ENCODE results near the gene LRRC3.

The LRRC3 gene

GRCh38 chr21:44418108-44418875 lies 37.0 kb upstream of the LRRC3 start:
- H3K36me3 ChIP-seq (replicated peaks; ENCODE audit: insufficient read depth, low read length) = no peaks in the 10 kb centered on the region
- H3K27me3 ChIP-seq (replicated peaks; ENCODE audit: insufficient read depth, low read length) = peaks cover 74% of the 10 kb centered on the region
- no peaks in the 10 kb centered on the region for H3K79me2 ChIP-seq (ENCODE audit: low read length)
- no peak overlapping the region for H3K4me3 ChIP-seq (ENCODE audit: low read length)
- H3K4me1 ChIP-seq (ENCODE audit: low read length) = no peaks in the 10 kb centered on the region
- H4K20me1 ChIP-seq (ENCODE audit: insufficient read depth, low read length) = no peaks in the 10 kb centered on the region
- TF ChIP-seq EZH2 (optimal IDR thresholded peaks at IDR 0.05; ENCODE audit: low read depth, low read length) (no peak), EZH2phosphoT487 (IDR thresholded peaks at IDR 0.05; ENCODE audit: low read length) (no peak), CTCF (IDR thresholded peaks at IDR 0.05; ENCODE audit: low read length) (no peak)
- H3K9me2 ChIP-seq (replicated peaks; ENCODE audit: insufficient read depth, low read length) = no peaks in the 10 kb centered on the region
- no peak overlapping the region for H2AFZ ChIP-seq (ENCODE audit: low read length)
- H3K9me3 ChIP-seq (replicated peaks; ENCODE audit: insufficient read depth, low read length) = no peaks in the 10 kb centered on the region
- no peaks in the 10 kb centered on the region for H3F3A ChIP-seq (ENCODE audit: insufficient read depth, low read length)
- no peak overlapping the region for H3K9ac ChIP-seq (ENCODE audit: low read length)
- H3K27ac ChIP-seq (ENCODE audit: low read length) = no peak overlapping the region
- no peak overlapping the region for H3K4me2 ChIP-seq (ENCODE audit: low read depth, low read length)
- no peak for DNase-seq

DNA sequence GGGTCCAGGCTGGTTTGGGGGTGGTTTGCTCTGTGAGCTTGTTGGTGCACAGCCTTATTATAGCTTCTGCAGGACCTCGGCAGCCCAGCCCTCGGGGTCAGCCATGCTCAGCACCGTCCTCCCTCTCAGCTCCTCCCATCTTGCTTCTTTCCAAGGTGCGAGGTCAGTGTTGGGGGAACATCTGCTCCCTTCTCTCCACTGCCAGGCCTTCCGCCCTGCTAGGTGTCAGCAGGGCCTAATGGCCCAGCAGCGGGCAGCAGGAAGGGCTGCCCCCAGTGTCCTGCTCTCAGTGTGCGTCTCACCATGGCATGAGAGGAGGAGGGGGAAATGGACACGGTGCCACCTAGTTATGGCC lies 36.5 kb upstream of the LRRC3 start:
- no peaks in the 10 kb centered on the region for H4K20me1 ChIP-seq (ENCODE audit: insufficient read depth, low read length)
- H3F3A ChIP-seq (ENCODE audit: insufficient read depth, low read length) = no peaks in the 10 kb centered on the region
- no peaks in the 10 kb centered on the region for H3K36me3 ChIP-seq (replicated peaks; ENCODE audit: insufficient read depth, low read length)
- no peak for DNase-seq
- H3K27ac ChIP-seq (ENCODE audit: low read length) = no peak overlapping the region
- H3K4me3 ChIP-seq (ENCODE audit: low read length) = no peak overlapping the region
- peaks cover 74% of the 10 kb centered on the region for H3K27me3 ChIP-seq (replicated peaks; ENCODE audit: insufficient read depth, low read length)
- H2AFZ ChIP-seq (ENCODE audit: low read length) = no peak overlapping the region
- H3K9me2 ChIP-seq (replicated peaks; ENCODE audit: insufficient read depth, low read length) = no peaks in the 10 kb centered on the region
- H3K4me2 ChIP-seq (ENCODE audit: low read depth, low read length) = no peak overlapping the region
- H3K4me1 ChIP-seq (ENCODE audit: low read length) = no peaks in the 10 kb centered on the region
- H3K79me2 ChIP-seq (ENCODE audit: low read length) = no peaks in the 10 kb centered on the region
- no peak for TF ChIP-seq CTCF (IDR thresholded peaks at IDR 0.05; ENCODE audit: low read length)
- TF ChIP-seq EZH2 (optimal IDR thresholded peaks at IDR 0.05; ENCODE audit: low read depth, low read length) = no peak
- no peak for TF ChIP-seq EZH2phosphoT487 (IDR thresholded peaks at IDR 0.05; ENCODE audit: low read length)
- H3K9ac ChIP-seq (ENCODE audit: low read length) = no peak overlapping the region
- H3K9me3 ChIP-seq (replicated peaks; ENCODE audit: insufficient read depth, low read length) = no peaks in the 10 kb centered on the region

GRCh38 chr21:44419679-44420078 lies 35.6 kb upstream of the LRRC3 start:
- Histone ChIP-seq H3K36me3 (replicated peaks; ENCODE audit: insufficient read depth, low read length) (no peaks in the 10 kb centered on the region), H3K4me3 (ENCODE audit: low read length) (no peak overlapping the region), H3K27ac (ENCODE audit: low read length) (no peak overlapping the region), H3K79me2 (ENCODE audit: low read length) (no peaks in the 10 kb centered on the region), H3K4me2 (ENCODE audit: low read depth, low read length) (no peak overlapping the region), H2AFZ (ENCODE audit: low read length) (no peak overlapping the region), H3K27me3 (replicated peaks; ENCODE audit: insufficient read depth, low read length) (peaks cover 74% of the 10 kb centered on the region), H3K4me1 (ENCODE audit: low read length) (no peaks in the 10 kb centered on the region), H3K9me3 (replicated peaks; ENCODE audit: insufficient read depth, low read length) (no peaks in the 10 kb centered on the region), H4K20me1 (ENCODE audit: insufficient read depth, low read length) (no peaks in the 10 kb centered on the region), H3K9me2 (replicated peaks; ENCODE audit: insufficient read depth, low read length) (no peaks in the 10 kb centered on the region), H3F3A (ENCODE audit: insufficient read depth, low read length) (no peaks in the 10 kb centered on the region), H3K9ac (ENCODE audit: low read length) (no peak overlapping the region)
- no peak for TF ChIP-seq CTCF (IDR thresholded peaks at IDR 0.05; ENCODE audit: low read length)
- TF ChIP-seq EZH2phosphoT487 (IDR thresholded peaks at IDR 0.05; ENCODE audit: low read length) = no peak
- no peak for TF ChIP-seq EZH2 (optimal IDR thresholded peaks at IDR 0.05; ENCODE audit: low read depth, low read length)
- DNase-seq = no peak

Measured in MM.1S (cell line).